ENCODE measurements around the gene ARHGAP6.

Gene ARHGAP6

GRCh38 chrX:11212741-11213140, 453.0 kb downstream of the ARHGAP6 start (continued):
- TF ChIP-seq, protein P1, sequence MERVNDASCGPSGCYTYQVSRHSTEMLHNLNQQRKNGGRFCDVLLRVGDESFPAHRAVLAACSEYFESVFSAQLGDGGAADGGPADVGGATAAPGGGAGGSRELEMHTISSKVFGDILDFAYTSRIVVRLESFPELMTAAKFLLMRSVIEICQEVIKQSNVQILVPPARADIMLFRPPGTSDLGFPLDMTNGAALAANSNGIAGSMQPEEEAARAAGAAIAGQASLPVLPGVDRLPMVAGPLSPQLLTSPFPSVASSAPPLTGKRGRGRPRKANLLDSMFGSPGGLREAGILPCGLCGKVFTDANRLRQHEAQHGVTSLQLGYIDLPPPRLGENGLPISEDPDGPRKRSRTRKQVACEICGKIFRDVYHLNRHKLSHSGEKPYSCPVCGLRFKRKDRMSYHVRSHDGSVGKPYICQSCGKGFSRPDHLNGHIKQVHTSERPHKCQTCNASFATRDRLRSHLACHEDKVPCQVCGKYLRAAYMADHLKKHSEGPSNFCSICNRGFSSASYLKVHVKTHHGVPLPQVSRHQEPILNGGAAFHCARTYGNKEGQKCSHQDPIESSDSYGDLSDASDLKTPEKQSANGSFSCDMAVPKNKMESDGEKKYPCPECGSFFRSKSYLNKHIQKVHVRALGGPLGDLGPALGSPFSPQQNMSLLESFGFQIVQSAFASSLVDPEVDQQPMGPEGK (CRISPR knock-in tag; IDR thresholded peaks at IDR 0.05; ENCODE audit: borderline replicate concordance), result no peak

- TF ChIP-seq SNAI2 (CRISPR knock-in tag; IDR thresholded peaks at IDR 0.05), result no peak
- TF ChIP-seq ZFP30 (CRISPR knock-in tag; IDR thresholded peaks at IDR 0.05), result no peak
- no peak for TF ChIP-seq ISL1 (CRISPR knock-in tag; IDR thresholded peaks at IDR 0.05)
- TF ChIP-seq ZFP3 (CRISPR knock-in tag; IDR thresholded peaks at IDR 0.05), result no peak
- TF ChIP-seq, protein P1 (CRISPR knock-in tag; IDR thresholded peaks at IDR 0.05; ENCODE audit: borderline replicate concordance), result no peak
- peak; percentile 58 for ATAC-seq
These were observed 455.3 kb downstream of the ARHGAP6 start for GRCh38 chrX:11210415-11210801.

- no peak for TF ChIP-seq POU6F1 (CRISPR knock-in tag; IDR thresholded peaks at IDR 0.05; ENCODE audit: borderline replicate concordance, low read depth)
- TF ChIP-seq, protein P1 (CRISPR knock-in tag; IDR thresholded peaks at IDR 0.05; ENCODE audit: borderline replicate concordance), result no peak
- TF ChIP-seq TOX (CRISPR knock-in tag; IDR thresholded peaks at IDR 0.05; ENCODE audit: borderline replicate concordance), result no peak
- no peak for TF ChIP-seq ZNF8 (CRISPR knock-in tag; IDR thresholded peaks at IDR 0.05)
- no peak for TF ChIP-seq TCF4 (CRISPR knock-in tag; IDR thresholded peaks at IDR 0.05; ENCODE audit: borderline replicate concordance)
- TF ChIP-seq CSDC2 (CRISPR knock-in tag; IDR thresholded peaks at IDR 0.05), result no peak
- TF ChIP-seq TSHZ2 (CRISPR knock-in tag; IDR thresholded peaks at IDR 0.05), result no peak
- no peak for TF ChIP-seq RARB (CRISPR knock-in tag; IDR thresholded peaks at IDR 0.05)
- TF ChIP-seq ZNF70 (CRISPR knock-in tag; IDR thresholded peaks at IDR 0.05), result no peak
- TF ChIP-seq ZNF565 (CRISPR knock-in tag; conservative IDR thresholded peaks at IDR 0.05; ENCODE audit: low read depth), result no peak
- ATAC-seq, result peak; percentile 57
These were observed 455.8 kb downstream of the ARHGAP6 start for GRCh38 chrX:11209798-11210414.

- no peak for ATAC-seq
- no peak for TF ChIP-seq TOX (CRISPR knock-in tag; IDR thresholded peaks at IDR 0.05; ENCODE audit: borderline replicate concordance)
- TF ChIP-seq POU6F1 (CRISPR knock-in tag; IDR thresholded peaks at IDR 0.05; ENCODE audit: borderline replicate concordance, low read depth), result no peak
- no peak for TF ChIP-seq ZNF8 (CRISPR knock-in tag; IDR thresholded peaks at IDR 0.05)
- no peak for TF ChIP-seq OSR1 (CRISPR knock-in tag; IDR thresholded peaks at IDR 0.05)
- TF ChIP-seq ARNTL (CRISPR knock-in tag; IDR thresholded peaks at IDR 0.05; ENCODE audit: borderline replicate concordance, low read depth), result no peak
- TF ChIP-seq, protein P2, sequence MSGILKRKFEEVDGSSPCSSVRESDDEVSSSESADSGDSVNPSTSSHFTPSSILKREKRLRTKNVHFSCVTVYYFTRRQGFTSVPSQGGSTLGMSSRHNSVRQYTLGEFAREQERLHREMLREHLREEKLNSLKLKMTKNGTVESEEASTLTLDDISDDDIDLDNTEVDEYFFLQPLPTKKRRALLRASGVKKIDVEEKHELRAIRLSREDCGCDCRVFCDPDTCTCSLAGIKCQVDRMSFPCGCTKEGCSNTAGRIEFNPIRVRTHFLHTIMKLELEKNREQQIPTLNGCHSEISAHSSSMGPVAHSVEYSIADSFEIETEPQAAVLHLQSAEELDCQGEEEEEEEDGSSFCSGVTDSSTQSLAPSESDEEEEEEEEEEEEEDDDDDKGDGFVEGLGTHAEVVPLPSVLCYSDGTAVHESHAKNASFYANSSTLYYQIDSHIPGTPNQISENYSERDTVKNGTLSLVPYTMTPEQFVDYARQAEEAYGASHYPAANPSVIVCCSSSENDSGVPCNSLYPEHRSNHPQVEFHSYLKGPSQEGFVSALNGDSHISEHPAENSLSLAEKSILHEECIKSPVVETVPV (CRISPR knock-in tag; IDR thresholded peaks at IDR 0.05), result no peak
- TF ChIP-seq ZFP30 (CRISPR knock-in tag; IDR thresholded peaks at IDR 0.05), result no peak
- no peak for TF ChIP-seq ZFP3 (CRISPR knock-in tag; IDR thresholded peaks at IDR 0.05)
- TF ChIP-seq GLIS3 (CRISPR knock-in tag; IDR thresholded peaks at IDR 0.05), result no peak
- no peak for TF ChIP-seq CSDC2 (CRISPR knock-in tag; IDR thresholded peaks at IDR 0.05)
These were observed 459.0 kb downstream of the ARHGAP6 start for GRCh38 chrX:11206716-11207115.
